Epithelial cell of alveolus of lung (primary cell): Measurements from ENCODE around the gene DIPK2A. TPM values are rescaled to one million over a fixed set of nuclear protein-coding genes. Genes with fewer than 3 reads are reported as not detected.

Source experiments
- total RNA-seq: library from RNA; depleted of rRNA; stranded (reverse); fragments of >200 nt; gene quantifications from 2 replicates; pipeline ENCODE4 v1.2.1, GENCODE V29; 2015

The DIPK2A gene
- 26.1 and 28.3 TPM in 2 replicates for total RNA-seq

GRCh38 chr3:143971359-143972154, at the start of gene DIPK2A:
TSS of gene DIPK2A (plus strand) at chr3:143971823. CDS start at chr3:143972333, 510 bp downstream.

Other genes starting within 250 kb of the DIPK2A start
- 5.3 and 17.0 TPM in 2 replicates for gene SLC9A9, start 123.4 kb upstream of the DIPK2A start, total RNA-seq